EH (cell line): ENCODE data around the gene STPG1.

Experiments used
- DNase-seq: peaks from one replicate; pipeline ENCODE4 v3.0.0-alpha.2; 2015; ENCODE audit warnings: low read depth

The STPG1 gene

DNA sequence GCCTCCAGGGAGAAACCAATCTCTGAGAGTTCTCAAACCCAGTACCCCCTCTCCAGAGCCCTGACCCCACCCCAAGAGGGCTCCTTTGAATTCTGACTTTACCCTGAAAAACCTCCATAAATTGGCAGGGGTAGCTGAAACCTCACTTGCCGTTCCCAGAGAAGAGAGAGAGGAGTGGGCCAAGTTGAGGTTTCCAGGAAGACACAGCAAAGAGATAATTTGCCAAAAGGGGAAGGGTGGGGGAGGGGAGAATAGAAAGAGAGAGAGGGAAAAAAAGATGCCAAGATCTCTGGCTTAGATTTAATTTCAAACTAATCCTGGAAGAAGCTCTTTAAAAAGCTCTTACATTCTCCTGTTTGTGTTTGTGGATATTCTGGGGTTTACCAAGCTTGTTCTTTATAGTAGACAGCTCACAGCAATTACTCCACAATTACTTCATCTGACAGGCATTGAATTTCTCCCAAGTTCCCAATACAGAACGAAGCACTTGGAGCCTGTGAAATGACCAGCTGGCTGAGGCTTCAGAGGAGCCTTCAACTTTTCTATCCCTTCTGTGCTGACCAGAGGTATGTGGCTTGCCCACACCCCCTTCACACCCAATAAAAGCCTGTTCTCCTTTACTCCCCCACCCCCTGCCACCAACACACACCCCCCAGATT, 95.5 kb downstream of the STPG1 start:
- peak; percentile 53 for DNase-seq

DNA sequence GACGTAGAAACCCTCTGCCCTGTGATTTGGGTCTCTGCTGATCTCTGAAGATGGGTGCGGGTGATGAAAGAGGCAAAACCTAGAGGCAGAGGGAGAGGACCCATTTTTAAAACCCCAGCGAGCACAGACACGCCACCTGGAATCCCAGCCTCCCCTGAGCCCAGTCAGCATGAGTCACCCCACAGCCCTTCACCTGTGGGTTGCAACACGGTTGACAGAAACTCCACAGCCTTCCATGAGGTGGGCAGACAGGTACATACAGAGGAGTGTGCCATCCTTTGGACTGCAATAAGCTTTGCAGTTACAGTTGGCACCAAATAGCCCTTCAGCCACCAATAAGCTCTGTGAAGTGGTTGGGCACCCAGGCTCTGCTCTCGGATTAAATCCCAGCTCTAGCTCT, 96.5 kb downstream of the STPG1 start:
- no peak for DNase-seq

DNA sequence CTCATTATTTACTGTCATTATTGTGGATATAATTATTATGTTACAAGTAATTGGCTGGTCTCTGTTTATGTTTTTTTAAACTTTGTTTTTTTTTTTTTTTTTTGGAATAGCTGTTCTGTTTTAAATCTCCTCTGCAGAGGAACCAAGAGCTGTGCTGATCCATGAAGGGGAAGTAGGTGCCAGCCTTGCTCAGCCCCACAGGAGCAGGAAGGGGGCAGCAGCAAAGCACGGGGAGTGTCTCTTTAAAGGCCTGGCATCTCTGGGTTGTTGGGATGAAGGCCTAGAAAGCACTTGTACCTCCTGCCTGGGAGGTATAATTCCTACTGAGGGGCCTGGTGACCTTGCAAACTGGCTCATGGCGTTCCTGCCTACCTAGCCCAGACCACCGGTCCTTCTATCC, 96.9 kb downstream of the STPG1 start:
- DNase-seq, result no peak

DNA sequence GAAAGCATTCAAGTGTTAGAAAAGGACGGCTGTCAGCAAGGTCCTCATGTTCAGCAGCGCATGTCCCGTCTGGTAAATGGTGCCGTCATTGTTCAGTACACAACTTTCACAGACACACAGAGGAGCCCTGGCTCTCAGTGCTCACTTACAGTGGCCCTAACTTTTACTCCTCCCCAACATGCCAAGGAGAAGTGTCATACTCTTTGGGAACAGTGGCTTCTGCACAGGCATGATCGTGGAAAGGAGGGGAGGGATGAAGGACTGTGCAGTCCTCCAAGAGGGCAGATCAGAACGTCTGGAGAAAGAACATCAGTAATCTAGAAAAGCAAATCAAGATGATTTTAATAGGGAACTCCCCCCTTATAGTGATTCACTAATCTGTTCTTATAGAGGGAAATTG, 98.2 kb downstream of the STPG1 start:
- peak; percentile 22 for DNase-seq

DNA sequence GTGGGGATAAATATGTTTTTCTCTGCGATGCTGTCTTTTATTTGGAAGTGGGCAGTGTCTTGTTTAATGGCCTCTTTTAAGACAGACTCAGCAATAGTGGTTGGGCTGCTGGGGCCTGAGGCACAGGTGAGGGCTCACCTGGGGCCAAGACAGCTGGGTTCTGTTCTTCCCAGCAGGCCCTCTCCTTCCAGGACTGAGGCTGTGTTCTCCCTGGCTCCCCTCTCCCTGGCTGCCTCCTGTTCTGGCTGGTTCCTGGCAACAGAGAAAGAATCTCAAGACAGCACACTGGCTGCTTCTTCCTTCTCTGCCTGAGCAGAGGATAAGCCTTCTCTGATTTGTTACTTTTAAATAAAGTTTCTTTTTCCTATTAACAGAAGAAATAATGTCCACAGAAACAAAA, 101.8 kb downstream of the STPG1 start:
- DNase-seq, result no peak

DNA sequence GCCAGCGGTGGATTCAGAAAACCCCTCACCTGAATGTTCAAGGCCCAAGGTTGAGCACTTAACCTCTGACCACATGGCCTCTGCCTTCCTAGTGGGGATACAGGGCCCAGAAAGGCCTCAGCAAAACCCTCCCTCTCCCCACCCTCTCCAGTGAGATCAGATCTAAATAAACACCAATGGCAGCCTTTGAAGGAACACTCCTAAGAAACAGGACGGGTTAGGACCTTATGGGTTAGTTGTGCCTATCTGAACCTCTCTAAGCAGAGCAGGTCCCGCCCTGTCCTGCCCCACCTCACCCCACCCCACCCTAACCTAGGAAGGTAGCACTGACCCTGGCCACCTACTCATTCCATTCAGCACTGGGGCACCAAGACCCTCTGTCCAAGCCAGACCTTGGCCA, 102.3 kb downstream of the STPG1 start:
- no peak for DNase-seq

DNA sequence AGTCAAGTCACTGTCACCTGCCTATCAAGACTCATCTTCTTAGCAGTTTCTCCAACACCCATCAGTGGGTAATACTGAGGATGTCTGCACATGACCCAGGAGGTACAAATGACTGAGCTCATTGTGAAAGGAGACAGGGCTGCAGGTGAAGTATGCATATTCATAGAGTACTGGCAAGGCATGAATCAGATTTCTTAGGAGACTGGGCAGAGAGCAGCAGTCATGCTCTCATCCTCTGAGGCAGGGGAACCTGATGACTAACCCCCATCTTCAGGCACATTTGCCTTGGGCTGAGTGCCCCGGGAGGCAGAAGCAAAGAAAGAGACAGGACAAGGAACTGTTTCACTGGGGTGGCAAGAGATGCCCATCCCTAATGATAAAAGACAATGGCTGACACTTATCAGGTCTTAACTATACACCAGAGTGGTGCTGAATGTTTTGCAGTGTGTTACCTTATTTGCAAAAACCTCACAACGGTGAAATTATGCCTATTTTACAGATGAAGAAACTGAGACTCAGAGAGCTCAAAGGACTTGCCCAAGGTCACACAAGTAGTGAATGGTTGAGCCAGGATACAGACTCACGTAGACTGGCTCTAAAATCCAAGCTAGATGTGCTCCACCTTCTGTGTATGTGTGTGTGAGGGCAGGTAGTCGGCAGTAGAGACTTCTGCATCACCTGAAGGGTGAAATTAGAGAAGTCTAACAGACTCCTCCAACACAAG, 103.7 kb downstream of the STPG1 start:
- DNase-seq, result peak; percentile 19

DNA sequence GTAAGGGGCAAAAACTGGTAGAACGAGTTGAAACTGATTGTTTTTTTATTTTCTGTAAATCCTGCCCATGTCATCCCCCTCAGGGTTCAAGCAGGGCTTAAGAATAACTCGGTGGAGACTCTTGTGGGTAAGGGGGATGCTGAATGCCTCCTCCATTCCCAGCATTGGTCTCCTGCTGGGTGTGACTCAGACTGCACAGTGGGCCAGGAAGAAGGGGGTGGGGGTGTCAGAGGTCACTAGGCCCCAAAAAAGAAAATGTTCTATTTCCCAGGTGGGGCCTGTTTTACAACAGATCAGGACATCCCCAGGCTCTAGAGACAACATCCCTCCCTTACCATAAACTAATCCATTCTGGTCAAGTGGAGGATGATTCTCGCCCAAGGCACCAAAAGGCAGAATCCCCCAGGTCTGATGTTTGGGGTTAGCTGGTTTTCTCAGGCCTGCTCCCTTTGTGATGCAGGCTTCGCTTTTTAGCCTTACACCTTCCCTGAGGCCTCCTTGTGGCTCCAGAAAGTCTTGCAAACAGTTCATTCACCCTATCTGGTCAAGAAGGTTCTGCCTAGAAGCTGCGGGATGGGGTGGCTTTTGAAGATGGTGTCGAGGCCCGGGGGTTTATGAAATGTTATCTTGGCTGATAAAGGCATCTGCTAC, 105.1 kb downstream of the STPG1 start:
- peak; percentile 36 for DNase-seq
